Fibroblast of pulmonary artery (primary cell): ENCODE data around the gene HNRNPH1.

ENCODE experiments used
- DNase-seq: peaks from one replicate; pipeline ENCODE4 v3.0.0-alpha.2; 2010; ENCODE audit warnings: low read depth
- H3K4me3 ChIP-seq: replicated peaks from 2 replicates; pipeline ENCODE4 v1.5.1; 2011; ENCODE audit warnings: low read depth, mild to moderate bottlenecking, control low read depth, low read length, moderate library complexity
- CTCF ChIP-seq: IDR thresholded peaks from 2 replicates; pipeline ENCODE4 v1.5.1; 2011; ENCODE audit warnings: mild to moderate bottlenecking, control low read depth, low read length, inconsistent platforms; ENCODE audit errors: missing control alignments

HNRNPH1 gene

GRCh38 chr5:179620293-179620692 is 3.2 kb downstream of the HNRNPH1 start:
- DNase-seq, result no peak
- H3K4me3 ChIP-seq, result peak overlapping the region; percentile 100
- no peak for TF ChIP-seq CTCF

- no peak for TF ChIP-seq CTCF
- peak overlapping the region; percentile 100 for H3K4me3 ChIP-seq
- DNase-seq, result no peak
These were observed 3.7 kb downstream of the HNRNPH1 start for GRCh38 chr5:179619776-179620175.

- peak; percentile 66 for DNase-seq
- TF ChIP-seq CTCF, result no peak
- H3K4me3 ChIP-seq, result peak overlapping the region; percentile 100
These were observed 4.4 kb downstream of the HNRNPH1 start for GRCh38 chr5:179618923-179619554.

GRCh38 chr5:179617930-179618329 is 5.5 kb downstream of the HNRNPH1 start:
- no peak for TF ChIP-seq CTCF
- H3K4me3 ChIP-seq, result no peak overlapping the region
- DNase-seq, result no peak

- TF ChIP-seq CTCF, result no peak
- DNase-seq, result no peak
- no peak overlapping the region for H3K4me3 ChIP-seq
These were observed 7.4 kb downstream of the HNRNPH1 start for GRCh38 chr5:179616002-179616594.

GRCh38 chr5:179615203-179615602 is 8.3 kb downstream of the HNRNPH1 start:
- no peak for TF ChIP-seq CTCF
- no peak for DNase-seq
- H3K4me3 ChIP-seq, result no peak overlapping the region

GRCh38 chr5:179614745-179615144 is 8.7 kb downstream of the HNRNPH1 start:
- TF ChIP-seq CTCF, result no peak
- H3K4me3 ChIP-seq, result no peak overlapping the region
- no peak for DNase-seq
